HG03280 (cell line): ENCODE measurements around the gene KRT15.

Experiments
- ATAC-seq: cut with Tn5 transposase; IDR thresholded peaks from one replicate; pipeline ENCODE4 v1.9.1; 2021; ENCODE audit warnings: mild to moderate bottlenecking, moderate library complexity; ENCODE audit not compliant: unreplicated experiment

KRT15 gene

GRCh38 chr17:41505809-41506767 is 12.6 kb downstream of the KRT15 start:
- ATAC-seq = no peak

GRCh38 chr17:41505007-41505808 is 13.5 kb downstream of the KRT15 start, which contains the start of gene KRT13:
KRT13 (minus strand) TSS chr17:41505612; CDS start chr17:41505550, 62 bp downstream.
- no peak for ATAC-seq

GRCh38 chr17:41504246-41504977 is 14.3 kb downstream of the KRT15 start:
- ATAC-seq = no peak

GRCh38 chr17:41503202-41503601 is 15.5 kb downstream of the KRT15 start:
- no peak for ATAC-seq

- ATAC-seq = no peak
These were observed 18.4 kb downstream of the KRT15 start for GRCh38 chr17:41500131-41500911.

GRCh38 chr17:41499714-41500113 is 19.0 kb downstream of the KRT15 start:
- ATAC-seq = no peak

- ATAC-seq = no peak
These were observed 20.4 kb downstream of the KRT15 start for GRCh38 chr17:41498276-41498675.

GRCh38 chr17:41496803-41497484 is 21.7 kb downstream of the KRT15 start:
- peak; percentile 48 for ATAC-seq

- ATAC-seq = no peak
These were observed 24.2 kb downstream of the KRT15 start for GRCh38 chr17:41494524-41494923.

- ATAC-seq = no peak
These were observed 25.9 kb downstream of the KRT15 start for GRCh38 chr17:41492771-41493170.

- ATAC-seq = no peak
These were observed 26.3 kb downstream of the KRT15 start for GRCh38 chr17:41492351-41492750.

GRCh38 chr17:41491476-41491875 is 27.2 kb downstream of the KRT15 start:
- ATAC-seq = no peak

GRCh38 chr17:41490000-41490990 is 28.4 kb downstream of the KRT15 start:
- no peak for ATAC-seq

GRCh38 chr17:41489531-41489930 is 29.2 kb downstream of the KRT15 start, which contains the start of gene KRT36:
KRT36 (minus strand) TSS chr17:41489910; CDS start chr17:41489864, 46 bp downstream.
- ATAC-seq = no peak

- ATAC-seq = no peak
These were observed 31.7 kb downstream of the KRT15 start for GRCh38 chr17:41486809-41487530.

- no peak for ATAC-seq
These were observed 32.4 kb downstream of the KRT15 start for GRCh38 chr17:41486316-41486715.
